Skeletal muscle cell (primary cell): ENCODE data around the gene CPEB1.
"Not testable (repeated sequence)": the region's sequence is repeated elsewhere in the genome, so short reads cannot be mapped to it uniquely, and the experiment has no call there.

ENCODE experiments used
- DNase-seq: peaks from one replicate; pipeline ENCODE4 v3.0.0-alpha.2; 2010; ENCODE audit warnings: low read depth
- H3K4me3 ChIP-seq: 2 replicates; pipeline ENCODE4 v1.5.1; 2011; ENCODE audit warnings: low read depth, mild to moderate bottlenecking, control low read depth, low read length, moderate library complexity

The CPEB1 gene

DNA sequence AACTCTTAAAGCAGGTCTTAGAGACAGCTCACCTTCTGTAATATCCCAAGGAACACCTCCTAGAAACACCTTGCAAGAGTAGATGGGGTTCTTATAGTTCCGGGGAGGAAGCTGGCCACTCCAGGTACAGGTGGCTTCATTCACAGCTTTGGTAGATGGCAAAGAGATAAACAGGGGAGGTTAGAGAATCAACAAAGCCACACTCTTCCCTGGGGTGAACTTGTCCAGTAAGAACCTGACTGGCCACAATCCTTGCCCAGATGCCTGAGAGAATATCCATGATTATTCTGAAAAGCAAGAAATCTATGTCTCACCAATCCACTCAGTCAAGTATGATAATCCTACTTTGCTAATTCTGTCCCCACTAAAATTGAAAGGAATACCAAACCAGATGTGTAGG, 93.3 kb downstream of the CPEB1 start:
- no peak for DNase-seq
- no peak overlapping the region for H3K4me3 ChIP-seq

DNA sequence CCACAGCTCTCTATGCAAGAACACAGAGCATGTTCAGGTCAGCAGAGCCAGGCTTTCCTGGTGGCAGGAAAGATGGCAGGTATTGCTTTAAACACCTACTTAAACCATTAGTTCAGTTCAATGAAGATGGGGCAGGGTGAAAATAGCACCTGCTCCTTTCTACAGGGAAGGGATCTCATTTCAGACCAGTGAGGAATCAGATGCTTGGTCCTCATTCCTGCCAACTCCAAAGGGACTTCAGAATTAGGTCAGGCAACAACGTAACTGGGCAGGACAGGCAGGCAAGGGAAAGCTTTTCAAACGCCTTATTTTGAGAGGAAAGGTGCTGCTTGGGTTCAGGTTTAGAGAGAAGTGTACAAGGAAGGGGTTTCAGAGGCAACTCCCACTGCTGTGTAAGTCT, 94.3 kb downstream of the CPEB1 start:
- no peak overlapping the region for H3K4me3 ChIP-seq
- no peak for DNase-seq

DNA sequence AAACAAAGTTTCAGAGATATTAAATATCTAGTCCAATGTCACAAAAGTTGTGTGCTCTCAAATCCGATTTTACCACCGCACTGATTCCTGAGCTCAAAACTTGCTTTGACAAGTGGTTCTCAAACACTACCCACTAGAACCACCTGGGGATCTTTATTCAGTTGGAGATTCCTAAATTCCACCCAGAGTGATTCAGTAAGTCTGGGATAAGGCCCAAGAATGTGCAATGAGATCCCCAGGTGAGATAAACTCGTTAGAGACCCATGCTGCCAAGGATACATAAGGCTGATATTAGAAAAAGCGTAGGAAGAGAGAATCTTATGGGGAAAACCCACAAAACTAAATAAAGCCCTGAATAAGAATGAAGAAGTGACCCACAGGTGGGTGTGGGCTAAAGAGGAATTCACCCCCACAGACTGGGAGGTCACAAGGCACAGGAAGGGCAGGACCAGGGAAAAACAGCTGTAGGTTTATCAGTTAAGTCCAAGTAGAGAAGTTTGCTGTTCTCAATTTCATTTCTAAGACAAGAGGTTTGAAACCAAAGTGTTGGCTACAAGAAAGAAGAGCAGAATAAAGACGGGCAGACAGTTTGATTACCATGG, 95.4 kb downstream of the CPEB1 start:
- no peak overlapping the region for H3K4me3 ChIP-seq
- DNase-seq, result no peak

DNA sequence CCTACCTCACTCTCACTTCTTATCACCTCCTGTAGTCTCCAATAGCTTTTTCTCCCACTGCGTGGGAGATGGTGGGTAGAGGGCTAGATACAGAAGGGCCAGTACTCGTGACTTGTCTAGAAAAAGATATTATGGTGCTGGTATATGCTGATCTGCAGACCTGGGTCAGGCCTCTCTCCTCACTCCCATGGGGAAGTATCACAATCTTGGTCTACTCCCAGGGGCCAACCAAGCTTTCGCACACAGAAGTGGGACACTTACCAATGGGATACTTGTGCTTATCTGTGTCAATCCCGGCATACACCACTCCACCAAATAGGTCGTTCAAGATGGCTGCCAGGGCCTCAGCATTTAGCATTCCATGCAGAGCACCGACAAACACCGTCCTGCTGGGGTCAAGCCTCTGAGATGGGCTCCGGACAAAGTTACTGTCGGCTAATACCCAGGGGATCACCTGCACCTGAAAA, 97.9 kb downstream of the CPEB1 start:
- DNase-seq, result no peak
- H3K4me3 ChIP-seq, result no peak overlapping the region

DNA sequence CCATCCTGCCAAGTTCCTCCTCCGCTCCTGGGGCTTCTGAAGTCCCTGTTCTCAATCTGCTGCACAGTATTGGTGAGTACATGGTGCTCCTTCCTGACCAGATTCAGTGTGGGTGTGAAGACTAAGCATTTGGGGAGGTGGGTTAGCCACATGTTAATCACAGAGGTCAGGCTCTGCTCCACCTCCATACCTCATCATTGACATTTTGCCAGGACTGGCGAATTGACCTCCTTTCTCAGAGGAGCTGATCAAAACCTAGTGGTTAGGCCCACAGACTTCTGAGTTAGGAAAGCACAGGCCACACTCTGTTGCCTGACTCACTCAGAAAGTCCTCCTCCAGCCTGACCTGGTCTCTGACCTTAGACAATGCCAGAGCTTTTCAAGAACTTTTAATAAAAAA, 98.5 kb downstream of the CPEB1 start:
- peak; percentile 44 for DNase-seq
- no peak overlapping the region for H3K4me3 ChIP-seq

DNA sequence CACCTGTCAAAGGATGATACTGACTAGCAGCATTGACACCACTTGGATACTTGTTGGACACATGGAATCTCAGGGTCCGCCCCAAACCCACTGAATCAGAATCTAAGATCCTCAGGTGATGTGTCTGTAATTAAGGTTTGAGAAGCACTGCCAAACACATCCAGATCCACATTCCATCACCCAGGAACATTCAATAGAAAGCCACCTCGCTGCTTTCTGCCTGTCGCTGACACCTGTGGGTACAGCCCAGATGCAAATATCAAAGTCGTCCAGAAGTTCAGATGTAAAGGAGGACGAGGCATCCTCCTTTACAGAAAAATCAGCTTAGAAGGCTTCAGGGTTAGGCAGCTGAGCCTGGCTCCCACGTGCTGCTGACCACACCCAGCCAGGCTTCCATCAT, 101.7 kb downstream of the CPEB1 start:
- no peak overlapping the region for H3K4me3 ChIP-seq
- DNase-seq, result no peak

DNA sequence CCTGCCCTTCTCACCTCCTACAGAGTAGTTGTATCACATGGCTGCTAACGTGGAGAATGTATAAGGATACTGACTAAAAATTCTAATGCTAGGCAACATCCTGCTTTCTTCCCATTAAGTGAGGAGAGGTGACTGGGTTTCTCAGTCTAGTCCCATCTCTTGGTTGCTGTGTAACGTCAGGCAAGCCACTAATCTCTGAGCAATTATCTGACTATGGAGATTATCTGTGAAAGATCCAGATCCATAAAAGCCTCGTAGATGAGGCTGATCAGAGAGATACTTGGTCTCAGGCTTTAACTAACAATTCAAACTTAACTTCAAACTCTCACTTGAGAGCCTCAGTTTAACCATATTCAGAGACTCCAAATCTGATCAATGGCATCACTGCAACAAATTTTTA, 102.2 kb downstream of the CPEB1 start:
- DNase-seq, result no peak
- H3K4me3 ChIP-seq, result no peak overlapping the region

DNA sequence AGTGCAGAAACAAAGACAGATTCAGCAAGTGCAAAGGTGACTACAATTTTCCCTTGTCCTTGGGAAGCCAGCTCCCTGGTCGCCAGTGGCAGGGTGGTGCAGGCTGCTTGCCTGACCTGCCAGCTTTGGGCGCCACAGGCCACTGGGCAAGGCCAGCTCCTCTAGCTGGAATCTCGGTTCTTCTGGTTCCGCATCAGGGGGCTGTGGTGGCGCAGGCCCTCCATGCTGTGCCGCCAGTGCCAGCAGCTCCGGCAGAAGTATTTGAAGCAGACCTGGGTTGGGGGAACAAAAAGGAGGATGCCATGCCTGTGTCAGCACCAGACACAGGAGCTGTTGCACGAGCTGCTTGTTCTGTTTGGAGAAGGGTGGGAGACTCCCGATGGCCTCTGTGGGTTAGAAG, 102.7 kb downstream of the CPEB1 start:
- H3K4me3 ChIP-seq, result no peak overlapping the region
- DNase-seq, result no peak

DNA sequence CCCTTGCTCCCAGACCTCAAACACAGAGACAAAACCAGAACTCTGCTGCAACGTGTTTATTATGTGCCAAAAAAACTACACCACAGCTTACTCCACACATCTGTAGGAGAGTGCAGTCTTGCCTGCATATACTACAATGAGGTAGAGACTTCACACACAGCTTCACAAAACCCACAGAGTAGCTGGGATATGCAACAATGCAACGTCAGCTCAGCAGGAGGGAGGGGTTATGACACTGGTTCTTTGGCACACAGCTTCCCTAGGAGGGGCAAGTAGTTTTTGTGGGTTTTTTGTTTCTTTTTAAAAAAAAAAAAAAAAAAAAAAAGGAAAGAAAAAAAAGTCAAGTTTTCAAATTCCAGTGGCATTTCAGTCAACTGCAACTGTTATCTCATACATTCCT, 104.0 kb downstream of the CPEB1 start:
- no peak overlapping the region for H3K4me3 ChIP-seq
- DNase-seq, result peak; percentile 83

DNA sequence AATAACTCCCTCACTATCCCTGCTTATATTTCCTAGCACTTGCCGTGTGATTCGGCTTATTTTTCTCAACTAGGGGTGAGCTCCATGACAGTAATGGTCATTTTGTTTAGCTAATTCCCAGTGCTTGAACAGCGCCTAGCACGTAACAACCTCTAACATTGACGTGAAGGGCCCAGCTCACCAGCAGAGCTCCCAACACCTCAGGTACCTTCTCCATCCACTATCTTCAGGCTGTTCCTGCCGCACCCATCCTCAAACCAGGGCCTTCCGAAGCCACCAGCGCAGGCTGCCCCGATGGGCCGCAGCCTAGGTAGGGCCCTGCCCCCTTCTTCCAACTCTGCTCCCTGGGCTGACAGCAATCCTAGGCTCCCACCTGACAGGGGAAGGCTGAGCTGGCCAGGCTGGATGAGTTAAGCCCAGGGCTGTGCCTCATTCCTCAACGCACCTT, 106.2 kb downstream of the CPEB1 start:
- no peak for DNase-seq

DNA sequence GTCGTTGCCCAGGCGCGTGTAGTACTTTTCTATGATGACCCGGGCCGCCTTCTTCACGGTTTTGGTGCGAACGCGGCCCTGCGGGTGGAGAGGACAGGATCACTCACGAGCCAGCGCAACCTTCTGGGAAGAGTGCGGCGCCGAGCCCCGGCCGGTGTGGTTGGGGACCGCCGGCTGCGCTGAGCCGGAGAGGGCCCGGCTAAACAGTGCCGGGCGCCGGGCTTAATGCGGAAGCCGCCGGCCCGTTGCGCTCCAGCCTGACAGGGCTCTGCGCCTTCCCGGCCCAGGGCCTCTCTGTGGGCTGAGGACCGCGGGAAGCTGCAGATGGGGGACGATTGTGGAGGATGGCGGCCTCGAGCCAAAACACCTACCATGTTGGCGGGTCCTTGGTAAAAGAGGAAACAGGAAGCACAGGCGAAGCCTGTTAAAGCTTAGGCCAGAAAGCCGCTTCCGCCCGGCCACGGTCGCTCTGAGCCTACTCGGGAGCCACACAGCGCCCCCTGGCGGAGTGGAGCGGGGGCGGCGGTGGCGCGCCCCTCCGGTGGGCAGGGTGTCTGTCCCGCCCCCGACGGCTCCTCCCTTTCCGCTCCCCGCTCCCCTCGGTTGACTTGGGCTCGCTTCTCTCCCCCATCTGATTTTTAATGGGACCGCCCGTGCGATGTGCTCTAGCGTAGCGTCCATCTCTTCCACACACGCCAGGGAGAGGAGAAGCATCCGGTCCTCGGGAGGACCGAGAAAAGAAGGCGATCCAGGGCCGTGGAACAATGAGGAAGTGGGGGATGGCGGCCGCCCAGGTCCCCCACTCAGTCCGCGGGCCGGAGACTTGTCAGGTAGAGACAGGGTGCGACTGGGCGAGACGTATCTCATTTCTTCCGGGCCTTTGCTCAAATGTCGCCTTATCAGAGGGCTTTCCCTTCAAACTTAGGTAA, 106.8 kb downstream of the CPEB1 start, which contains the start of gene RPS17:
RPS17 (minus strand) TSS at position 403 of the 929 bp plus-strand sequence; CDS start at position 374, 29 bp downstream.
- DNase-seq, result peak; percentile 86

More for the DNA sequence above, 106.2 kb downstream of the CPEB1 start:
- peak overlapping the region; percentile 99 for H3K4me3 ChIP-seq

DNA sequence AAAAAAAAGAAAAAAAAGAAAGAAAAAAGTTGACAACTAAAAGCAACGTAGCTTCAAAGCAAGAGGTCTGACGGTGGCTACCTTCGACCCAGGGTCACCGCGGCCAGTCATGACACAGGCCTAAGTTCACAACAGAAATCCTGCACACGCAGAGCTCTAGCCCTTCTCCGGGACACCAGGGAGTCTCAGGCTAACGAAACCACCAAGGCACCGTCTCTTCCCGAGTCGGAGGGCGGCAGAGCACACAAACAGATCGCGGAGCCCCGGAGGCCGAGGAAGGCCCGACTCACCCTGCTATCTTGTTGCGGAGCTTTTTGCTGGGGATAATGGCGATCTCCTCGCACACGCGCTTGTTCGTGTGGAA, 107.5 kb downstream of the CPEB1 start:
- no peak for DNase-seq
- H3K4me3 ChIP-seq, result peak overlapping the region; percentile 99

More for the DNA sequence above, 106.8 kb downstream of the CPEB1 start, which contains the start of gene RPS17:
- H3K4me3 ChIP-seq, result peak within 1 kb of the TSS; percentile 99

DNA sequence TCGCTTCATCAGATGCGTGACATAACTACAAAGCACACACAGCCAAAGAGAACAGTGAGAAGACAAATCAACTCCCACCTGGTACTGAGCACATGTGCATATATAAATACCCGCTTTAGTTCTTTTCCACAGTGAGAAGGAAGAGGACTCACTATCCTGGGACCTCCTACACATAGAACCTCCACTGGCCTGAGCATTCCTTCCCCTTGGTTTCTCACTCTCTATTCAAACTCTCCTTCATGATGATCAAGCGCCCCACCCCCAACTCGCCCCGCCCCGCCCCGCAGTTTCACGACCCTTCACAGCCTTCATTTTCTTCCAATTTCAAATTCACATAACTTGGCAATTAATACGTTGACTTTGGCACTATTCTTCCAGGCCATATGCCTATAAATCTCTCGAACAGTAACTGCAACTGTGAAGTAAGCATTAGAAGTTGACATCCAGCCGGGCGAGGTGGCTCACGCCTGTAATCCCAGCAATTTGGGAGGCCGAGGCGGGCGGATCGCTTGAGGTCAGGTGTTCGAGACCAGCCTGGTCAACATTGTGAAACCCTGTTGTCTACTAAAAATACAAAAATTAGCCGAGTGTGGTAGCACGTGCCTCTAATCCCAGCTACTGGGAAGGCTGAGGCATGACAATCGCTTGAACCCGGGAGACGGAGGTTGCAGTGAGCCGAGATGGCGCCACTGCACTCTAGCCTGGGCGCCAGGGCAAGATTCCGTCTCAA, 108.0 kb downstream of the CPEB1 start:
- no peak for DNase-seq

DNA sequence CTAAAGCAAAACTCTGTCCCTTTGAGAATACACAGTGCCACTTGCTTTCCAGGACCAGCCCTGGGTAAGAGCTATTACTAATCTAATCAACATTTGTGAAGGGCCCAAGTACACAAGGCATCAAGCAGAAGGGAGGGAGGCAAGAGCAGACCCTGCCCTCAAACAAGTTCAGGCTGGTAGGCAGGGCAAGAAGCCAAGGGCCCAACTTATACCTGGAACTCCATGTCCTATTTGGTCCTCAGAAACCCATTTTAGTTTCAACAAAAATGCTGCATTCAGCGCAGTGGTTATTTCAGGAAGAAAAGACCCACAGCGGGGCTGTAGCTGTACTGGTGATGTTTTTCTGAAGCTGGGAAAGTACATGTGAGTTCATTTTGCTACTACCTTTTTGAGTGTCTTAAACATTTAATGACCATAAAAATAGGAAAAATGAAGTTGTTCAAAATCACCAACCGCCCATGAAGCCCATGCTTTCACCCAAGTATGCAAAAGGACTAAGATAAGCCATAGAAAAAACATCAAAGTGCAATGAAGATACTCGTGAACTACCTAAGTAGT, 109.7 kb downstream of the CPEB1 start:
- H3K4me3 ChIP-seq, result no peak overlapping the region
- no peak for DNase-seq

More for the DNA sequence above, 108.0 kb downstream of the CPEB1 start:
- H3K4me3 ChIP-seq, result peak overlapping the region; percentile 99

DNA sequence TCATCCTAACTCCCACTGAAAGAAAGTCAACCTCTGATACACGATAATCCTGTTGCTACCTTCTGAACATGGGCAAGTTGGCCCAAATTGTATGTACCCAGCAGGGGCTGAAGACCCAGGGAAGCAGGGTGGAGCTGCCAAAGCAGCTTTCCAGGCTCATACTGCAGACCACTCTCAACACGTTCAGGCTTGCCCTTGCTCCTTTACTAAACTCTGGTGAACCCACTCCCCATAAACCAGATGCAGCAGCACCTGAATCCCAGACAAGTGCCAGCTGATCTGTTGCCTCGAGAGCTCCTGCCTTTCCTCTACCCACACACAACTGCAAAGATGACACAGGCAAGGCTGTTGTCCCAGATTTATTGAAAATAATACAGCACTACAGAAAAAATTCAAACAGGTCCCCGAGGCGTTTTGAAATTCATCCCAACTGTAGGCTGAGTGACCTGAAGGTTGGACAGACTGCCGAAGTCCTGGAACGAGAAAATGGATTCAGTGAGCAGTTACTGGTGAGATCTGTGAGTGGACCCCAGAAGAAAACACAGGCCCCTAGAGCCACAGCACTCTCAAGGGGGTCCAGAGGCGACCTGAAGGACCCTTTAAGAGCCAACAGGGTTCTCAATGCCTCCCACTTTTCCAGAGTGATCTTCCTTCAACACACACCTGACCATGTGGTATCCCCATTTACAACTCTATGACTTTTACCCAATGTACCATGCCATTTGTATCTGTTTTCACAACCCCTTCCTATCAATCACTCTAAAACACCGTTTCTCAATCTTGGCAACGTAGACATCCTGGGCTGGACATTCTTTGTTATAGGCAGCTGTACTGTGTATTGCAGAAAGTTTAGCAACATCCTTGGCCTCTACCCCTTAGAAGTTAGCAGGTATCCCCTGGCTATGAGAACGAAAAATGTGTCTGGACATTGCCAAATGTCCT, 110.5 kb downstream of the CPEB1 start:
- no peak overlapping the region for H3K4me3 ChIP-seq
- DNase-seq, result no peak

DNA sequence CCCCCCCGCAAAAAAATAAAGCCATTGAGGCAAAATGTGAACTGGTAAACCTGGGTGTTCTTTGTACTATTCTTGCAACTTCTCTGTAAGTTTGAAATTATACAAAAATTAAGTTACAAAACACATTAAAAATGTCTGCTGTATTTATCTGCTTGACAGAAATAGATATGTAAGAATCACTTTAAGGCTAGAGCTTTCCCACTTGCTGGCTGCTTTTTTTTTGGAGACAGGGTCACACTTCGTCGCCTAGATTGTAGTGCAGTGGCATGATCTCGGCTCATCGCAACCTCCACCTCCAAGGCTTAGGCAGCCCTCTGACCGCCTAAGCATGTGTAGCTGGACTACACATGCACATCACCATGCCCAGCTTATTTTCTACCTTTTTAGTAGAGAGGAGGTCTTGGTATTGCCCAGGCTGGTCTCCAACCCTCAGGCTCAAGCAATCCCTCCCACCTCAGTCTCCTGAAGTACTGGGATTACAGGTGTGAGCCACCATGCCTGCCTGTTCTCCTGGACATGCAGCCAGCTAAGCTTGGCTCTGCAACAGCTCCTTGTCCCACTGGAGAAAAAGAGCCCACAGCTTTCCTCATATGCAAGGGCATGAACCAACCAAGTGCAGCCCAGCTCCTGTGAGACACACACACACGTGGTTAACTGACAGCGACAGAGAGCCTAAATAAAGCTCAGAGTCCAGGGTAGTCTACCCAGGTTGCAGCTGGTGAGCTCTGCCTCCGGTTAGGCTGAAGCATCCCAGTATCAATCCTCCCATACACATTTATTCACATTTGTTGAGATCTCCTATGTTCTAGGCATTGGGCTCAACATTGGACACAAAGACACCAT, 111.4 kb downstream of the CPEB1 start:
- H3K4me3 ChIP-seq, result no peak overlapping the region
- no peak for DNase-seq

DNA sequence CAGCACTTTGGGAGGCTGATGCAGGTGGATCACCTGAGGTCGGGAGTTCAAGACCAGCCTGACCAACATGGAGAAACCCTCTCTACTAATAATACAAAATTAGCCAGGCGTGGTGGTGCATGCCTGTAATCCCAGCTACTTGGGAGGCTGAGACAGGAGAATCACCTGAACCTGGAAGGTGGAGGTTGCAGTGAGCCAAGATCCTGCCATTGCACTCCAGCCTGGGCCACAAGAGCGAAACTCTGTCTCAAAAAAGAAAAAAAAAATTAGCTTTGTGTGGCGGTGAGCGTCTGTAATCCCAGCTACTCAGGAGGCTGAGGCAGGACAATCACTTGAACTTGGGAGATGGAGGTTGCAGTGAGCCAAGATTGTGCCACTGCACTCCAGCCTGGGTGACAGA, 112.0 kb downstream of the CPEB1 start:
- not testable (repeated sequence) for H3K4me3 ChIP-seq, DNase-seq

DNA sequence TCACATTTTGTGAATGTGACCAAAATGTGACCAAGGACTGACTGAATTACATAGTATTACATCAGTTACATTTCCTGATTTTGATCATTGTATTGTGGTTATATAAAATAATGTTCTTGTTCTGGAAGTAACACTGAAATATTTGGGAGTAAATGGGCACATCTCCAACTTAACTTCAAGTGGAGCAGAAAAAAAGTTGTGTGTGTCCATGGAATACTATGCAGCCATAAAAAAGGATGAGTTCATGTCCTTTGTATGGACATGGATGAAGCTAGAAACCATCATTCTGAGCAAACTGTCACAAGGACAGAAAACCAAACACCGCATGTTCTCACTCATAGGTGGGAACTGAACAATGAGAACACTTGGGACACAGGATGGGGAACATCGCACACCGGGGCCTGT, 112.7 kb downstream of the CPEB1 start:
- not testable (repeated sequence) for DNase-seq, H3K4me3 ChIP-seq
